GM12878 (cell line): ENCODE measurements around the gene NBPF14.
"Not testable (repeated sequence)": the region's sequence is repeated elsewhere in the genome, so short reads cannot be mapped to it uniquely, and the experiment has no call there.

Experiments
- CHD2 ChIP-seq: IDR thresholded peaks from 2 replicates; pipeline ENCODE4 v1.6.1; 2011; ENCODE audit warnings: low read depth, low read length, improper control_type of control experiment, borderline replicate concordance
- EZH2 ChIP-seq: IDR thresholded peaks from 2 replicates; pipeline ENCODE4 v1.6.1; 2012; ENCODE audit warnings: low read depth, mild to moderate bottlenecking, control low read depth, inconsistent platforms, low read length, borderline replicate concordance; ENCODE audit not compliant: control insufficient read depth
- IKZF1 ChIP-seq: fragments of 450-650 bp; conservative IDR thresholded peaks from 2 replicates; pipeline ENCODE4 v1.6.1; 2017; ENCODE audit warnings: antibody characterized with exemption, mild to moderate bottlenecking
- JUNB ChIP-seq: IDR thresholded peaks from 2 replicates; pipeline ENCODE4 v1.6.1; 2016; ENCODE audit warnings: antibody characterized with exemption, mild to moderate bottlenecking
- MYC ChIP-seq: IDR thresholded peaks from 2 replicates; pipeline ENCODE4 v1.6.1; 2011; ENCODE audit warnings: mild to moderate bottlenecking, low read length, moderate library complexity, inconsistent platforms; ENCODE audit not compliant: insufficient read depth, insufficient replicate concordance, insufficient read length, severe bottlenecking
- NFYB ChIP-seq: IDR thresholded peaks from 2 replicates; pipeline ENCODE4 v1.6.1; 2011; ENCODE audit warnings: low read depth, mild to moderate bottlenecking, low read length, improper control_type of control experiment, moderate library complexity; ENCODE audit not compliant: insufficient read depth
- POLR2A ChIP-seq: IDR thresholded peaks from 2 replicates; pipeline ENCODE4 v1.6.1; 2011; ENCODE audit warnings: low read depth, mild to moderate bottlenecking, low read length
- POLR2AphosphoS5 ChIP-seq: IDR thresholded peaks from 2 replicates; pipeline ENCODE4 v1.6.1; 2011; ENCODE audit warnings: mild to moderate bottlenecking, low read length, inconsistent platforms
- SIN3A ChIP-seq: IDR thresholded peaks from 2 replicates; pipeline ENCODE4 v1.6.1; 2012; ENCODE audit warnings: low read depth, low read length, improper control_type of control experiment
- TAF1 ChIP-seq: IDR thresholded peaks from 2 replicates; pipeline ENCODE4 v1.6.1; 2011; ENCODE audit warnings: mild to moderate bottlenecking, low read depth, low read length, borderline replicate concordance
- TF ChIP-seq, protein P1 (sequence below), 3 experiments: IDR thresholded peaks in 2 of 3; conservative IDR thresholded peaks in 1 of 3; 2 replicates each; pipeline ENCODE4 v1.5.1; 2011; ENCODE audit warnings: low read depth in 3 of 3, low read length in 3 of 3, mild to moderate bottlenecking in 3 of 3, control low read depth in 2 of 3, moderate library complexity in 2 of 3, inconsistent platforms in 1 of 3, mixed read lengths in 1 of 3; ENCODE audit not compliant: control insufficient read depth in 2 of 3, insufficient read depth in 1 of 3; ENCODE audit errors: extremely low read depth in 1 of 3
- TF ChIP-seq, protein P2 (sequence below): fragments of 450-650 bp; formaldehyde crosslinking; IDR thresholded peaks from 2 replicates; pipeline ENCODE4 v1.5.0; 2022; ENCODE audit warnings: mild to moderate bottlenecking, missing genetic modification characterization
- TF ChIP-seq, protein P3 (sequence below): IDR thresholded peaks from 2 replicates; pipeline ENCODE4 v1.6.1; 2011; ENCODE audit warnings: low read depth, mild to moderate bottlenecking, low read length, moderate library complexity, borderline replicate concordance; ENCODE audit errors: extremely low read depth

DNA sequence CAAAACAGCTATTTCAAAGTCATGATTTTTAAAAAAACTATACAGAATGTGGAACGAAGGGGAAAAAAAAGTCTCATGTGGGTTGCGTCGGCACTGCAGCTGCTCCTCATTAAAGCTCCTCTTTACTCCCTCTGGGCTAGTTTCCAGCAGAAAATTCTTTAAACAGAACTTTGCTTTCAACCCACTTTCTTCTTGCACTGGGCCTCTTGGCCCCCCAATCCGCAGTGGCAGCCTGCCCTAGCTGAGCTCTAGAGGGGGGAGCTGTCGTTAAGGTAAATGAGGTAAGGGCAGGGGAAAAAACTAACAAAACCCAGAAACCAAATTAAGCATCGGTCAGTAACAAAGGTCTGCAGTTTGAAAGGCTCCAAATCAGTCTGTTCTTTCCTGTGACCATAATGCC, 29.6 kb upstream of the NBPF14 start:
- TF ChIP-seq CHD2, POLR2A, SIN3A, TAF1, JUNB, IKZF1, EZH2, POLR2AphosphoS5, MYC, NFYB: not testable (repeated sequence)
- TF ChIP-seq, protein P1, sequence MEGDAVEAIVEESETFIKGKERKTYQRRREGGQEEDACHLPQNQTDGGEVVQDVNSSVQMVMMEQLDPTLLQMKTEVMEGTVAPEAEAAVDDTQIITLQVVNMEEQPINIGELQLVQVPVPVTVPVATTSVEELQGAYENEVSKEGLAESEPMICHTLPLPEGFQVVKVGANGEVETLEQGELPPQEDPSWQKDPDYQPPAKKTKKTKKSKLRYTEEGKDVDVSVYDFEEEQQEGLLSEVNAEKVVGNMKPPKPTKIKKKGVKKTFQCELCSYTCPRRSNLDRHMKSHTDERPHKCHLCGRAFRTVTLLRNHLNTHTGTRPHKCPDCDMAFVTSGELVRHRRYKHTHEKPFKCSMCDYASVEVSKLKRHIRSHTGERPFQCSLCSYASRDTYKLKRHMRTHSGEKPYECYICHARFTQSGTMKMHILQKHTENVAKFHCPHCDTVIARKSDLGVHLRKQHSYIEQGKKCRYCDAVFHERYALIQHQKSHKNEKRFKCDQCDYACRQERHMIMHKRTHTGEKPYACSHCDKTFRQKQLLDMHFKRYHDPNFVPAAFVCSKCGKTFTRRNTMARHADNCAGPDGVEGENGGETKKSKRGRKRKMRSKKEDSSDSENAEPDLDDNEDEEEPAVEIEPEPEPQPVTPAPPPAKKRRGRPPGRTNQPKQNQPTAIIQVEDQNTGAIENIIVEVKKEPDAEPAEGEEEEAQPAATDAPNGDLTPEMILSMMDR (IDR thresholded peaks at IDR 0.05 in 2 of 3, conservative IDR thresholded peaks at IDR 0.05 in 1 of 3; ENCODE audit: control insufficient read depth in 2 of 3, extremely low read depth in 1 of 3, insufficient read depth in 1 of 3, low read depth in 3 of 3, low read length in 3 of 3) = not testable (repeated sequence)
- TF ChIP-seq, protein P2, sequence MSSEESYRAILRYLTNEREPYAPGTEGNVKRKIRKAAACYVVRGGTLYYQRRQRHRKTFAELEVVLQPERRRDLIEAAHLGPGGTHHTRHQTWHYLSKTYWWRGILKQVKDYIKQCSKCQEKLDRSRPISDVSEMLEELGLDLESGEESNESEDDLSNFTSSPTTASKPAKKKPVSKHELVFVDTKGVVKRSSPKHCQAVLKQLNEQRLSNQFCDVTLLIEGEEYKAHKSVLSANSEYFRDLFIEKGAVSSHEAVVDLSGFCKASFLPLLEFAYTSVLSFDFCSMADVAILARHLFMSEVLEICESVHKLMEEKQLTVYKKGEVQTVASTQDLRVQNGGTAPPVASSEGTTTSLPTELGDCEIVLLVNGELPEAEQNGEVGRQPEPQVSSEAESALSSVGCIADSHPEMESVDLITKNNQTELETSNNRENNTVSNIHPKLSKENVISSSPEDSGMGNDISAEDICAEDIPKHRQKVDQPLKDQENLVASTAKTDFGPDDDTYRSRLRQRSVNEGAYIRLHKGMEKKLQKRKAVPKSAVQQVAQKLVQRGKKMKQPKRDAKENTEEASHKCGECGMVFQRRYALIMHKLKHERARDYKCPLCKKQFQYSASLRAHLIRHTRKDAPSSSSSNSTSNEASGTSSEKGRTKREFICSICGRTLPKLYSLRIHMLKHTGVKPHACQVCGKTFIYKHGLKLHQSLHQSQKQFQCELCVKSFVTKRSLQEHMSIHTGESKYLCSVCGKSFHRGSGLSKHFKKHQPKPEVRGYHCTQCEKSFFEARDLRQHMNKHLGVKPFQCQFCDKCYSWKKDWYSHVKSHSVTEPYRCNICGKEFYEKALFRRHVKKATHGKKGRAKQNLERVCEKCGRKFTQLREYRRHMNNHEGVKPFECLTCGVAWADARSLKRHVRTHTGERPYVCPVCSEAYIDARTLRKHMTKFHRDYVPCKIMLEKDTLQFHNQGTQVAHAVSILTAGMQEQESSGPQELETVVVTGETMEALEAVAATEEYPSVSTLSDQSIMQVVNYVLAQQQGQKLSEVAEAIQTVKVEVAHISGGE (CRISPR knock-in tag) = not testable (repeated sequence)
- TF ChIP-seq, protein P3, sequence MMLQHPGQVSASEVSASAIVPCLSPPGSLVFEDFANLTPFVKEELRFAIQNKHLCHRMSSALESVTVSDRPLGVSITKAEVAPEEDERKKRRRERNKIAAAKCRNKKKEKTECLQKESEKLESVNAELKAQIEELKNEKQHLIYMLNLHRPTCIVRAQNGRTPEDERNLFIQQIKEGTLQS = not testable (repeated sequence)
